GM21381 (cell line): ENCODE data around the gene GFOD1.
A peak's percentile ranks its signal among the peaks of the same experiment; 100 is the strongest.
"Not testable (repeated sequence)": the region's sequence is repeated elsewhere in the genome, so short reads cannot be mapped to it uniquely, and the experiment has no call there.

Experiments
- ATAC-seq: cut with Tn5 transposase; IDR thresholded peaks from one replicate; pipeline ENCODE4 v1.9.1; 2021; ENCODE audit warnings: mild to moderate bottlenecking, moderate library complexity; ENCODE audit not compliant: unreplicated experiment

GFOD1 gene

GRCh38 chr6:13466304-13467215, 20.8 kb downstream of the GFOD1 start:
- peak; percentile 45 for ATAC-seq

DNA sequence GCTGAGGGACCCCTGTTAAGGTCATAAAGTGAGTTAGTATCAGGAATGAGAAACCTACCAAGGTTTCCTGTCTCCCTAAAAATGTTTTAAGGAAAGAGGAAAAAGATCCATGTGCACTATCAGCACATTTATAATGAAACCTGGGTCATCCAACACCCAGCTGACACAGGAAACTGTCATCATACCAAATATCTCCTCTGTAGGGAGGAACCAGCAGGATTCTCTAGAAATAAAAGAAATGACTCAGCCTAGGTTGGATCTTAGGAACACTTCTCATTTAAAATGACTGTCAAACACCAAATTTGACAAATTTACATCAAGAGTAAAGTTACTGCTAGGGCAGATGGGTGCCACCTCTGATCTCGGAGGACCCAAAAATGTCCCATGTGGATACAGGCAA, 21.7 kb downstream of the GFOD1 start:
- no peak for ATAC-seq

- ATAC-seq = no peak
Observed at GRCh38 chr6:13463941-13464340, 23.5 kb downstream of the GFOD1 start.

DNA sequence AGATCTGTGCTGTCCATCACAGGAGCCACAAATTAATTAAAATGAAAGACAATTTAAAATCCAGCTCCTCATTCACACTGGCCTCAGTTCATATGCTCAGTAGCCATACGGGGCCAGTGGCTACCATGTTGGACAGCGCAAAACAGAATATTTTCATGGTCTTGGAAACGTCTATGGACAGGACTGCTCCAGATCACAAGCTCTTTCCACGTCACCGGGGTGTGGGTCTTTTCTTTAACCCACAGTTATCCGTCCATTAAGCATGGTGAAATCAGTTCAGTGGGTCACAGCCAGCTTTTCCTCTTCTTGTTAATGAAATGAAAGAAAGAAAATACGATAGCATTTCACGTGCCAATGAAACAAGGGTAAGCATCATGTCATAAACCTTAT, 24.1 kb downstream of the GFOD1 start:
- no peak for ATAC-seq

DNA sequence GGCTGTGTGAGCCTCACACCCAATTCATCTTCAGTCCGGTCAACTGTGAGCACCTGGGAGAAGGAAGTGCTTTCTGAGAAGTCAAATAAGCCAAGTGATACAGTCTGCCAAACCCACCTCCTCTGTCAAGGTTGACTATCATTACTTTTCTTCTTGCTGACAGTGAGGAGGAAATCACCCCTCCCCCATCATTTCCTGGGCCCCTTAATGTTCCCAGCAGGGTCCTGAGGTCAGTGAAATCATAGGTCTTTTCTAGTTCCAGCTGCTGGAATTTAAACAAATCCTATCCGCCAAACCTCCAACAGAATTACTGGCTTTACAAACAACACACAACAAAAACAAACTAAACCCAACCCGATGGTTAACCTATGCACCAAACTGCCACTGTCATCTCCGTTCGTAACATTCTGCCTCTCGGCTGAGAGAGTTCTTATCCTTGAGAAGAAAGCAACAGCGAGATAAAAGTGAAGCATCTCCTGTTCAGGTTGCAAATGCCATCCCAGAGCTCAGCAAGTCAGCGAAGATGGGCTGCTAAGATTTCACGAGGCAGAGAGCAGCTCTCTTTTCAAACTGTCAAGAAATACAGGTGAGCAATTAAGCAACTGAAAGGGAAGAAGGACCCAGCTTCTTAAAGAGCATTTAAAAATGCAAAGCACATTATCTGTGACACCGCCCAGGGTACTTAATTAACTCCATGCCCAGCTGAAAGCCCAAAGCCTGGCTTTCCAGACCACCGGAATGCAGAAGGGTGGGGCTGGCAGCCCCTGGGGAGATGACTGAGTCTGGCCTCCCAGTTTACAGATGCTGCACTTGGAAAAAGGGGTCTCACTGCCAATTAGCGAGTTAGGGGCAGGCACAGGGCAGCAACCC, 24.7 kb downstream of the GFOD1 start:
- ATAC-seq = no peak

DNA sequence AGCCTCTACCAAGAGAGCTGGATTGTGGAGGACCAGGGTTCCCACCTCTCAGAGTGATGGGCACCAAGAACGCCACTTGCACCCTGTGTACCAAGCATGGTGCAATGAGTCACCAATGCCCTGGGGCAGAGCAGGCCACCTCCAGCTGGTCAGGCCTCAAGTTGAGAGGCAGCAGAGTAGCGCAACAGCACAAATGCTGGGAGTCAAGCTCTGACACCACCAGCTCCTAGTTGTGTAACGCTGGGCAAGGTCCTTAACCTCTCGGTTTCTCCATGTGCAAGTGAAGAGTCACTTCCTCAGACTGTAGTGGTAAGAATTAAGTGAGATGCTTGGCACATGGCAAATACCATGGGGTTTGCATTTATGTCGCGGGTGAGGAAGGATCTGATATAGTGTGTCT, 25.6 kb downstream of the GFOD1 start:
- no peak for ATAC-seq

DNA sequence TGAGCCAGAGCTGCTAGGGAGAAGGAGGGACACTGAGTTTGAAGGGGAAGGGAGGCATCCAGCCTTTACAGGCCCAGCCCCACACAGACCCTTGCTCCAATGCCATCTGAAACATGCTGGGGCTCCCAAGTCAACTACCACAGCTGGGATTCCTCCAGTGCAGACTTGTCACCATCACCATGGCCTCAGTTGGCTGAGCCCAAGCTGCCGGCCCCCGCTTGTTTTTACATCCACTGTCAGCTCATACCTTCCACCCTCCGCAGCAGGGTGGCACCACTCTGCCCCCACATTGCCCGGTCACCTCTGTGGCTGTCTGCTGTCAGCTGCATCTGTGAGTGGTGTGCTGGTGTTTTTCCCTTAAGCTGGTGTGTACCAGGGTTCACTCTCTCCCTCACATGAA, 26.1 kb downstream of the GFOD1 start:
- no peak for ATAC-seq

DNA sequence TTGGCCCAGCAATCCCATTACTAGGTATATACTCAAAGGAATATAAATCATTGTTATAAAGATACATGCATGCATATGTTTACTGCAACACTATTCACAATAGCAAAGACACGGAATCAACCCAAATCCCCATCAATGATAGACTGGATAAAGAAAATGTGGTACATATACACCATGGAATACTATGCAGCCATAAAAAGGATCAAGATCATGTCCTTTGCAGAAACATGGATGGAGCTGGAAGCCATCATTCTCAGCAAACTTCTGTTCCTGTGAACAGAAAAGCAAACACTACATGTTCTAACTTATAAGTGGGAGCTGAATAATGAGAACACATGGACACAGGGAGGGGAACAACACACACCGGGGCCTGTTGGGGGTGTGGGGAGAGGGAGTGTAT, 27.1 kb downstream of the GFOD1 start:
- not testable (repeated sequence) for ATAC-seq

GRCh38 chr6:13457577-13457976, 29.8 kb downstream of the GFOD1 start:
- no peak for ATAC-seq

GRCh38 chr6:13455552-13455966, 31.8 kb downstream of the GFOD1 start:
- no peak for ATAC-seq

DNA sequence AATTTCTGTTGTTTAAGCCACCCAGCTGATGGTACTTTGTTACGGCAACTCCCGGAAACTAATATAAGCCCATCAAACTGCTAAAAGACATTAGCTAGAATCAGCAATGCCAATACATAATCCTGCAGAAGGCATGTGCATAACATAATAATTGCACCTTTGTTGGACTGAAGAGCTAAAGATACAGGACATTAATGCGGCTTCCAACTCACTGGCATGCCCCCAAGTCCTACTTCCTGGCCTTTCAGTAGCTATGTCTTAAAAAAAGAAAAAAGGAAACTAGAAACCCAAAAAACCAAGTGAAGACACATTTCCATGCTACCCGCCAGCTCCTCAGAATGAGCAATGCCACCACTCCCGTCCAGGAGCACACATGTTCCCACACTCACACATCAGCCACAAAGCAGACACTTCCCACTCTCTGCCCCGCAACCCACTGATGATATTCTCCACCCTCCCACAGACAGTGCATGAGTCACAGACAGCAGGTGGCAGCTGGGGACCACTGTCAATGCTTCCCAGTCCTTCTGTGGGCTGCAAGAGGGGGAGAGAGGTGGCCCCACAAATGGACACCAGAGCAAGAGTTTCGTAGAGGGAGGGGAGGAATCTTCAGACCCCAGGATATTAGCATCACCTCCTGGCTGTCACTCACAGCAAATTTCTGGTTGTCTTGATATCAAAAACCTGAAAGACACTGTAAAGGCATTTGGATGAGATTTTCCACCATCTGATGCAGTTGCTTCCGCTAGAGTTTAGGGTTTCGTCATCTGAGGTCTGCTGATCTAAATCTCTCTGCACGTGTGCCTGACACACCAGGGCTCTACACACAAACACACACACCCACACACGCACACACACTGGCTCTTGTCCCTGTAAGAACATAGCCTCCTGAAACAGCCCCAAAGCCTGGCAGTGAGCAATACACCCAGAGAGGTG, 32.8 kb downstream of the GFOD1 start:
- peak; percentile 50 for ATAC-seq

- ATAC-seq = no peak
Observed at GRCh38 chr6:13453771-13454251, 33.6 kb downstream of the GFOD1 start.

DNA sequence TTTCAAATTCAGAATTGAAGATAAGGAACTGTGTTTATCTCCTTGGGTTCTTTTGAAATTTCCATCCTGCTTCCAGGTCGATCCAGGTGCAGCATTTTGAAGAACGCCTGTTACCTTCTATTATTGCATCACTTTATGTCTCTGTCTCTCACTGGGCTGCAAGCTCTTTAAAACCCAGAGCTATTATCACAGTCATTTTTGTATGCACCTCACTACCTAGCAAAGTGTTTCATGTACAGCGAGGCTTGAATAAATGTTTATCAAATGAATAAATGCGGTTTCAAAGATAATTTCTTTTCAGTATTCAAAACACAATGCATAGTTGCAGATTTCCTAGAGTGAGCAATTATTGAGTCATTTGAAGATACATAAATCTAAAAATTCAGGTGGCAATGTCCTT, 34.2 kb downstream of the GFOD1 start:
- no peak for ATAC-seq

DNA sequence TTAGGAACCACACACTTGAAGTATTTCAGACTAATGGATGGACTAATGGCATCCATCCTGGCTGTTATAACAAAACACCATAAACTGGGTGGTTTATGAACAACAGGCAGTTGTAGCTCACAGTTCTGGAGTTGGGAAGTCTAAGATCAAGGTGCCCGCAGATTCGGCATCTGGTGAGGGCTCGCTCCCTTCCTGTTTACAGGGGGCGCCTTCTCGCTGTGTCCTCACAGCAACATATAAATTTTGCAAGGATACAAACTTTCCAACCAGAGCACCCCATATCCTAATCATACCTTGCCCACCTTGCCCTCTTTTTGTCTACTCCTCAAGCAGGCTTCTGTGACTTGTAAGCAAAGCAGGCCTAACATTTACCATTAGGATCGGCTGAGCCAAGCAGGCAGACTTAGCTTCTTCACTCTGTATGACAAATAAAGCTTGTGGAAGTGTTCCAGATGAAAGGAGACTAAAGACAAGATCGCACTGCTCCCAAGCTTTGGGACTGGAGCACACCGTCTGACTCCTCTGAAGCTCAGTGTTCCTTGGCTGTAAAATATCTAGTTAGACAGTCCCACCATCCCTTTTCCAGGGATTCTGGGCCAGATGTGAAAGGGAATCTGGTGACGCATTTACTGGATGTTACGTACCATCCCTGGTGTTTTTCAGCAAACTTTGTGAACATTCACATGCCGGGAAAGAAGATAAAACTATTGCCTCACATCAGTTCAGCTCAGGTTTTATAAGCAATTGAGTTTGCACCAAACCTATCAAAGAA, 34.9 kb downstream of the GFOD1 start:
- no peak for ATAC-seq

DNA sequence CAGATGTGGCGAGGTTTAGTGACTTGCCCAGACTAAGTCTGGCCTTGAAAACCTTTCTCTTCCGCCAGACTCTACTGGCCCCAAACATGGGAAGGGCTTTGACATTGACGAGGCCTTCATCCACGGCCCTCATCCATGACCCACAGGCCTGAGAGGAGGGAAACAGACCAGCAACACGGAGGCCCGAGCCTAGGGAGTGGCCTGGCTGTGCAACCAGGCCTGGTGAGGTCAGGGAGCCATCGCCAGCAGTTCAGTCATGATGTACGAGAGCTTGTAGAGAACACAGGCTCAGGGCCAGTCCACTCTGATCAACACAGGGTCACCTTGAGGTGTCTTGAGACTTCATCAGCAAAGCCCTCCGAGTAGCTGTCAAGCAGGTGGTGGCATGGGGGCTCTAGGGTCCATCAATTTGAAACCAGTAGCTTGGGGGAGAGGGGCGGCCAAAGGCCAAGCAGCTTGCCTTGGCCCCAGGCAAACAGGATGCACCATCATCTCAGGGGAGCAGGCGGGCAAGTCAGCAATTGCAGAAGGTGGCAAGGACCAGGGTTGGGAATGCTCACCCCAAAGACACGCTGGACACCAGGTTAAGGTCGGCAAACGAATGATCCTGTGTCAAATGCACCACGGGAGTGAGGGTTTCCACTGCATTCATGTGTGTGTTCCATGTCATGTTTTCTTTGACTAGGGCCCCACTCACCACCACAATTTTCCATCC, 36.1 kb downstream of the GFOD1 start:
- ATAC-seq = no peak

DNA sequence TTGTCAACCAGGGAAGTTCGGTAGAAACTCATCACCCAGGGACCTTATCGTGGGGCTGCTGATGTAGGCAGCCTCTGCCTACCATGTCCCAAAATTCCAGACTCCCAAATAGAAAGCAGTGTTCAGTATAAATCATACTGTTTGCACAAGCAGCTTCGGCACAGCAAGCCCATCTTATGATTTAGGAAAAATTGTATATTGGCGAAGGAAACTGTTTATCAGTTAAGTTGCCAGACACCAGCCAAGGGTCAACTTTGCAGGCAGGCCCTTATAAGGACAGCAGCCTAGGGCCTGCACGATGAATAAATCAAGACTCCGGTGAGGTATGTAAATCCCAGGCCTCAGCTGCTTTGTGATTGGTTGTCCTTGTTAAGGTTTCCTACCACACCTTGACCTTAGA, 36.8 kb downstream of the GFOD1 start:
- ATAC-seq = no peak

- ATAC-seq = no peak
Observed at GRCh38 chr6:13447949-13448724, 39.3 kb downstream of the GFOD1 start.

GRCh38 chr6:13446381-13446780, 41.0 kb downstream of the GFOD1 start:
- no peak for ATAC-seq

DNA sequence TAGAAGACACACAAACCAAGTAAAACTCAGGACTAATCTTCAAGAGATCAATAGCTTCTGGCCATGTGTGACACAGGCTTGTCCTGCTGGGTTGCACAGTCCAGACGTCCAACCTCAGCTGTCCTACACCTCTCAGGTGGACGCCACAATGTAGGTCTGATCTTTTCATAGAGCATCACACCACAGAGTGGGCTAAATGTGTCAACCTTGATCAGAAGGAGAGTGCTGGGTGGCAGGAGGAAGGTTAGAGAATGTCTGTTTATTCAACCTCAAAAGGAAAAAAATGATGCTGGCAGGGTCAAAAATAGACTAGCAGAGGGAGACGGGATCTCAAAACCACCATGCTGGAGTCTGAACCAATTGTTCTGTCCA, 41.7 kb downstream of the GFOD1 start:
- no peak for ATAC-seq
